ENCODE results near the gene PERP.

Gene PERP

GRCh38 chr6:138105880-138106664 is 1.1 kb downstream of the PERP start:
- Histone ChIP-seq H3K79me2 (ENCODE audit: insufficient read depth, low read length) (no peaks in the 10 kb centered on the region), H3K27ac (ENCODE audit: low read depth, low read length) (no peak overlapping the region), H3F3A (ENCODE audit: insufficient read depth) (no peaks in the 10 kb centered on the region), H3K9me3 (ENCODE audit: insufficient read depth, low read length) (no peaks in the 10 kb centered on the region), H3K36me3 (ENCODE audit: low read length) (no peaks in the 10 kb centered on the region), H2AFZ (ENCODE audit: low read depth, low read length, severe bottlenecking) (no peak overlapping the region), H3K9ac (ENCODE audit: low read length) (no peak overlapping the region), H3K27me3 (ENCODE audit: low read length) (no peaks in the 10 kb centered on the region), H3K4me2 (ENCODE audit: low read depth, low read length, poor library complexity, severe bottlenecking) (no peak overlapping the region), H4K20me1 (ENCODE audit: low read depth, low read length) (no peaks in the 10 kb centered on the region), H3K9me2 (replicated peaks; ENCODE audit: insufficient read depth, low read length) (no peaks in the 10 kb centered on the region), H3K4me3 (ENCODE audit: insufficient read depth, low read length, poor library complexity, severe bottlenecking) (no peak overlapping the region)
- no peak for TF ChIP-seq EZH2phosphoT487 (conservative IDR thresholded peaks at IDR 0.05; ENCODE audit: low read length)
- no peak for TF ChIP-seq CTCF (IDR thresholded peaks at IDR 0.05; ENCODE audit: insufficient read depth, low read length, poor library complexity, severe bottlenecking)

- Histone ChIP-seq H3K36me3 (ENCODE audit: low read length) (no peaks in the 10 kb centered on the region), H3K27me3 (ENCODE audit: low read length) (no peaks in the 10 kb centered on the region), H3F3A (ENCODE audit: insufficient read depth) (no peaks in the 10 kb centered on the region), H3K4me3 (ENCODE audit: insufficient read depth, low read length, poor library complexity, severe bottlenecking) (no peak overlapping the region), H4K20me1 (ENCODE audit: low read depth, low read length) (no peaks in the 10 kb centered on the region), H2AFZ (ENCODE audit: low read depth, low read length, severe bottlenecking) (no peak overlapping the region), H3K4me2 (ENCODE audit: low read depth, low read length, poor library complexity, severe bottlenecking) (no peak overlapping the region), H3K9me2 (replicated peaks; ENCODE audit: insufficient read depth, low read length) (no peaks in the 10 kb centered on the region), H3K9me3 (ENCODE audit: insufficient read depth, low read length) (no peaks in the 10 kb centered on the region), H3K27ac (ENCODE audit: low read depth, low read length) (no peak overlapping the region), H3K79me2 (ENCODE audit: insufficient read depth, low read length) (no peaks in the 10 kb centered on the region), H3K9ac (ENCODE audit: low read length) (no peak overlapping the region)
- TF ChIP-seq CTCF (IDR thresholded peaks at IDR 0.05; ENCODE audit: insufficient read depth, low read length, poor library complexity, severe bottlenecking) (no peak), EZH2phosphoT487 (conservative IDR thresholded peaks at IDR 0.05; ENCODE audit: low read length) (no peak)
These were observed 1.8 kb downstream of the PERP start for GRCh38 chr6:138105446-138105845.

- H3K27me3 ChIP-seq (ENCODE audit: low read length): no peaks in the 10 kb centered on the region
These were observed 2.5 kb downstream of the PERP start for GRCh38 chr6:138104618-138105213.

More at GRCh38 chr6:138104618-138105213, 2.5 kb downstream of the PERP start:
- H4K20me1 ChIP-seq (ENCODE audit: low read depth, low read length): no peaks in the 10 kb centered on the region
- no peak overlapping the region for H2AFZ ChIP-seq (ENCODE audit: low read depth, low read length, severe bottlenecking)
- H3K4me2 ChIP-seq (ENCODE audit: low read depth, low read length, poor library complexity, severe bottlenecking): no peak overlapping the region
- H3K9ac ChIP-seq (ENCODE audit: low read length): no peak overlapping the region
- H3K79me2 ChIP-seq (ENCODE audit: insufficient read depth, low read length): no peaks in the 10 kb centered on the region
- H3K36me3 ChIP-seq (ENCODE audit: low read length): no peaks in the 10 kb centered on the region
- TF ChIP-seq EZH2phosphoT487 (conservative IDR thresholded peaks at IDR 0.05; ENCODE audit: low read length) (no peak), CTCF (IDR thresholded peaks at IDR 0.05; ENCODE audit: insufficient read depth, low read length, poor library complexity, severe bottlenecking) (no peak)
- no peaks in the 10 kb centered on the region for H3K9me3 ChIP-seq (ENCODE audit: insufficient read depth, low read length)
- H3K9me2 ChIP-seq (replicated peaks; ENCODE audit: insufficient read depth, low read length): no peaks in the 10 kb centered on the region
- H3K27ac ChIP-seq (ENCODE audit: low read depth, low read length): no peak overlapping the region
- no peaks in the 10 kb centered on the region for H3F3A ChIP-seq (ENCODE audit: insufficient read depth)
- no peak overlapping the region for H3K4me3 ChIP-seq (ENCODE audit: insufficient read depth, low read length, poor library complexity, severe bottlenecking)

Measured in SU-DHL-6 (cell line).